GDM1 (cell line): Measurements from ENCODE around the gene ZFP3.
A peak's percentile ranks its signal among the peaks of the same experiment; 100 is the strongest.
"Not testable (repeated sequence)": the region's sequence is repeated elsewhere in the genome, so short reads cannot be mapped to it uniquely, and the experiment has no call there.

Experiments used
- DNase-seq: peaks from one replicate; lab custom pipeline; 2025; lab: John Stamatoyannopoulos, UW

ZFP3 gene

GRCh38 chr17:5077781-5078105 lies 524 bp upstream of the ZFP3 start:
- no peak for DNase-seq

GRCh38 chr17:5080591-5080990 lies 2.3 kb downstream of the ZFP3 start:
- no peak for DNase-seq

GRCh38 chr17:5092218-5093010 lies 14.1 kb downstream of the ZFP3 start:
- no peak for DNase-seq

- no peak for DNase-seq
These were observed 18.4 kb downstream of the ZFP3 start for GRCh38 chr17:5096731-5097100.

GRCh38 chr17:5097101-5097834 lies 19.0 kb downstream of the ZFP3 start:
- DNase-seq, result no peak

- DNase-seq, result no peak
These were observed 21.0 kb downstream of the ZFP3 start for GRCh38 chr17:5099271-5099670.

GRCh38 chr17:5100832-5101231 lies 22.6 kb downstream of the ZFP3 start:
- no peak for DNase-seq

- DNase-seq, result no peak
These were observed 32.5 kb downstream of the ZFP3 start for GRCh38 chr17:5110816-5111215.

GRCh38 chr17:5111402-5112204 lies 33.3 kb downstream of the ZFP3 start, which contains the start of gene ZNF232:
Gene ZNF232 (minus strand): TSS chr17:5111878. CDS start chr17:5111822, 56 bp downstream.
- DNase-seq, result peak; percentile 83

GRCh38 chr17:5115673-5116651 lies 37.7 kb downstream of the ZFP3 start, which contains the start of gene USP6:
Gene USP6 (plus strand): TSS chr17:5116032. CDS start chr17:5130368, 14,336 bp downstream.
- no peak for DNase-seq

GRCh38 chr17:5118219-5118618 lies 40.0 kb downstream of the ZFP3 start:
- no peak for DNase-seq

- no peak for DNase-seq
These were observed 41.8 kb downstream of the ZFP3 start for GRCh38 chr17:5120036-5120435.

- DNase-seq, result not testable (repeated sequence)
These were observed 42.3 kb downstream of the ZFP3 start for GRCh38 chr17:5120436-5121185.

- no peak for DNase-seq
These were observed 43.0 kb downstream of the ZFP3 start for GRCh38 chr17:5121186-5121841.

GRCh38 chr17:5122056-5122455 lies 43.8 kb downstream of the ZFP3 start:
- DNase-seq, result not testable (repeated sequence)

- no peak for DNase-seq
These were observed 44.5 kb downstream of the ZFP3 start for GRCh38 chr17:5122586-5123342.

GRCh38 chr17:5123343-5124124 lies 45.3 kb downstream of the ZFP3 start:
- DNase-seq, result no peak

- not testable (repeated sequence) for DNase-seq
These were observed 46.0 kb downstream of the ZFP3 start for GRCh38 chr17:5124125-5124760.
